Cerebellar nuclear complex (tissue), 1 donor: Measurements from ENCODE around the gene CYTH1.

Experiments
- DNase-seq, 2 experiments: peaks; one replicate each; lab custom pipeline; 2025; lab: John Stamatoyannopoulos, UW

The CYTH1 gene, protein sequence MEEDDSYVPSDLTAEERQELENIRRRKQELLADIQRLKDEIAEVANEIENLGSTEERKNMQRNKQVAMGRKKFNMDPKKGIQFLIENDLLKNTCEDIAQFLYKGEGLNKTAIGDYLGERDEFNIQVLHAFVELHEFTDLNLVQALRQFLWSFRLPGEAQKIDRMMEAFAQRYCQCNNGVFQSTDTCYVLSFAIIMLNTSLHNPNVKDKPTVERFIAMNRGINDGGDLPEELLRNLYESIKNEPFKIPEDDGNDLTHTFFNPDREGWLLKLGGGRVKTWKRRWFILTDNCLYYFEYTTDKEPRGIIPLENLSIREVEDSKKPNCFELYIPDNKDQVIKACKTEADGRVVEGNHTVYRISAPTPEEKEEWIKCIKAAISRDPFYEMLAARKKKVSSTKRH

GRCh38 chr17:78781893-78782304 lies at the start of gene CYTH1:
TSS of gene CYTH1 (minus strand) at chr17:78782273. CDS start at chr17:78782223, 50 bp downstream.
- no peak for DNase-seq

DNA sequence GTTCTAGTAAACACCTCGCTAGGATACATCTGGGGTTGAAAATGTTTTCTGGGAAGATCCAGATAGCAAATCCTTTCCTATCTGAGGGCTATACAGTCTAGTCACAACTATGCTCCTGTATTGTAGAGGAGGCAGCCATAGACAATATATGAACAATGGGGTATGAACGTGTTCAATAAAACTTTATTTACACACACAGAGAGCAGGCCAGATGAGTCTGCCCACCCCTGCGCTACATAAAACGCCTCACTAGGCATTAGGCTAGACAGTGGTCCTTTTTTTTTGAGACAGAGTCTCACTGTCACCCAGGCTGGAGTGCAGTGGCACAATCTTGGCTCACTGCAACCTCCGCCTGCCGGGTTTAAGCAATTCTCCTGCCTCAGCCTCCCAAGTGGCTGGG lies 47.4 kb upstream of the CYTH1 start:
- DNase-seq = no peak

GRCh38 chr17:78828470-78829185 lies 46.6 kb upstream of the CYTH1 start:
- DNase-seq = no peak

- no peak for DNase-seq
Observed at GRCh38 chr17:78826836-78827509, 44.9 kb upstream of the CYTH1 start.

GRCh38 chr17:78826421-78826820 lies 44.3 kb upstream of the CYTH1 start:
- no peak for DNase-seq

DNA sequence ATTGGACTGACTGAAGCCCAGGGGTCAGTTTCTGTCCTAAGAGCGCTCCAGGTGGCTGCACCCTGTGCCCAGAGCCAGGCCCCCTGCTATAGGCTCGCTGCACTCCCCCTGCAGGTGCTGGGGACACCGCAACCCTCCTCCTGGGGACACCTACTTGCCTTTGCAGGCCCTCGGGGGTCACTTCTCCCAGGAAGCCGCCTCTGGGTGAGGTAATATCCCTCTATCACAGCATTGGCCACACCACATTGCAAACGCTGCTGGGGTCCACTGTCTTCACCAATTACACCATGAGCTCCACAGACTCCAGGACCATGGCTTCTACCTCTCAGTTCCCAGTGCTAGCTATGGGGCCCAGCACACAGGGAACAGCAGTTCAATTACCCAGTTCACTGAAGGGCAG lies 43.6 kb upstream of the CYTH1 start:
- no peak for DNase-seq

GRCh38 chr17:78824240-78824639 lies 42.2 kb upstream of the CYTH1 start:
- DNase-seq = no peak

- no peak for DNase-seq
Observed at GRCh38 chr17:78823282-78824046, 41.4 kb upstream of the CYTH1 start.

GRCh38 chr17:78822552-78822951 lies 40.5 kb upstream of the CYTH1 start:
- no peak for DNase-seq

DNA sequence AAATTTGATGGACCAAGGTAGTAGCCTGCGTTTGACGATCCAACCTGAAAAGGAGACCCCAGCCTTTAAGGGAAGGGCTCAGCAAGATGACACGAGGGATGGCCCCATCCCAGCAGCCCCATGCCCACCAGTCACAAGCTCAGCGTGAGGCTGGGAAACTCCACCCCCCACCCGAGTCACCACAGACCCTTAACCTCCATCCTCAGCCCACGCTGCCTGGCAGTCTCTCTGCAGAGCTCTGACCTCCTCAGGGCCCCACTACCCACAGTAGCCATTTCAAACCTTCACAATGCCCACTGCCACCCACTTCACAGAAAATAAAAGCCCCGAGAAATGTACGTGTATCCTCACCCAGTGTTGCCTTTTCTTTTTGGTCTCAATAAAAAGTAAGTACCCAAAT lies 39.9 kb upstream of the CYTH1 start:
- DNase-seq = no peak

GRCh38 chr17:78820841-78821240 lies 38.8 kb upstream of the CYTH1 start:
- DNase-seq = no peak

GRCh38 chr17:78819806-78820792 lies 38.0 kb upstream of the CYTH1 start:
- DNase-seq = no peak

- DNase-seq = no peak
Observed at GRCh38 chr17:78819402-78819801, 37.3 kb upstream of the CYTH1 start.

GRCh38 chr17:78818932-78819331 lies 36.9 kb upstream of the CYTH1 start:
- no peak for DNase-seq

GRCh38 chr17:78818152-78818846 lies 36.2 kb upstream of the CYTH1 start:
- no peak for DNase-seq

DNA sequence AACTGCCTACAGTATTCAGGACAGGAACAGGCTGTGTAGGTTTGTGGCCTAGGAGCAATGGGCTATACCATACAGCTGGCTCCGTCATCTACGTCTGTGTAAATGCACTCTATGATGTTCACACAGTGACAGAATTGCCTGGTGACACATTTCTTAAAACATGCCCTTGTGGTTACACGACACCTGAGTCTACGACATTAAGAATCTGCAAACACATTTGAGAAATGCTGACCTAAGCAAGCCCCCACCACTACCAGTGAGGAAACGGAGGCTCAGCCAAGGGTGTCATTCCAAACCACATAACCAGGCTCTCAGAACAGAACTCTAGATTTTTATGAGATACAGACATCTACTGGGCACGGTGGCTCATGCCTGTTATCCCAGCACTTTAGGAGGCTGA lies 35.0 kb upstream of the CYTH1 start:
- no peak for DNase-seq

GRCh38 chr17:78815696-78816095 lies 33.6 kb upstream of the CYTH1 start:
- DNase-seq = no peak

DNA sequence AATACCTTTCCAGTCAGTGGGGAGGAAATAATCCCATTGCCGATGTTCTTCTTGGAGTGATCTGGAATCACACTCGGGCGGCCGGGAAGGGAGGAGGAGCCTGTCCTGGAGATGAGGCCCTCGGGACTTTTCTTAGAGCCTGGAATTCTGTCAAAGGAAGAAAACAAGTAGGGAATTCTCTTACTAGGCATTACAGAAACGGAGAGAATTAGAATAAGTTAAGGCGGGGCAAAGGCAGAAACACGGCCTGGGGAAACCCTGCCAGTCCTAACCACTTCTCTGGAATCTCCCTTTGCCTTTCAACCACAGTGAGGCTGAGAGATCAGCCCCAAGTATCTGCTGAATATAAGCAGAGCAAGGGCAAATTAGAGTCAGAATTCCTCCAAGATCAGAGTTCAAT lies 30.8 kb upstream of the CYTH1 start:
- DNase-seq = no peak

DNA sequence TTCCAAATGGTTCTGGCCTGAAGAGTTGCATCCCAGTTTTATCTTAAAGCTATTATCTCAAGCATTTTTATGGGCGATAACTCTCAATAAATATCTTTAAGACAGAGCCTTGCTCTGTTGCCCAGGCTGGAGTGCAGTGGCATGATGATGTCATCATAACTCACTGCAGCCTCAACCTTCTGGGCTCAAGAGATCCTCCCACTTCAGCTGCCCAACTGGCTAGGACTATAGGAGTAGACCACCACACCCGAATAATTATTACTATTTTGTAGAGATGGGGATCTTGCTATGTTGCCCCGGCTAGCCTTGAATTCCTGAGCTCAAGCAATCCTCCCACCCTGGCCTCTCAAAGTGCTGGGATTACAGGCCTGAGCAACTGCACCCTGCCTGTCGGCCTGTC lies 26.1 kb upstream of the CYTH1 start:
- no peak for DNase-seq

DNA sequence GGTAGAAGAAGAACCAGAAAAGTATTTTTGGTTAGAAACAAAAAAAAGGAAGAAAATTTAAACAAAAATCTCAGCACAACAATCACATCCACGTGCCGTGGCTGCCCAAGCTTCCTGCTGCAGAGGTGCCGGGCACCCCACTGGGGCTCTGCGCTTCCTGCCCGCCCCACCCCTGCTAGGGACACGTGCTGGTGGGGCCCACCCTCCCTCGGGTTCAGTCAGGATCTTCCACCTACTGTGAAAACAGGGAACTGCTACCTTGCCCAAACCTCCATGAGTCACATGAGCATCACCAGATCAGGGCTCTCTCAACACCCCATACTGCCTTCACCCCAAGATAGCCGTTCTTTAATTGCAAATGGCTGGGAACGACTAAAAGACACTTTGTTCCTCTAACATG lies 24.4 kb upstream of the CYTH1 start:
- no peak for DNase-seq
